Natural killer cell (primary cell): ENCODE results near the gene CAMTA1. TPM values are rescaled to one million over a fixed set of nuclear protein-coding genes. Genes with fewer than 3 reads are reported as not detected.
A peak's percentile ranks its signal among the peaks of the same experiment; 100 is the strongest.

Source experiments
- ATAC-seq, 3 donors: fragments of 150-1000 bp in 2 of 3; fragments of 200-7000 bp in 1 of 3; cut with Tn5 transposase; 1 replicate in 1 of 3; 2 replicates in 2 of 3; pipeline ENCODE4 v1.10.0; 2021; ENCODE audit warnings: mild to moderate bottlenecking in 2 of 3, moderate library complexity in 2 of 3
- DNase-seq, 2 donors: peaks; one replicate each; pipeline versions ENCODE4 v3.0.0 to v3.0.0-alpha.2; 2013 to 2021; ENCODE audit warnings: mixed read lengths in 1 of 2
- H3K27ac ChIP-seq: one replicate; pipeline ENCODE4 v1.5.1; 2013; ENCODE audit warnings: mild to moderate bottlenecking, low read length
- H3K27me3 ChIP-seq: one replicate; pipeline ENCODE4 v1.6.1; 2013; ENCODE audit warnings: low read length; ENCODE audit not compliant: control insufficient read depth, insufficient read depth
- H3K36me3 ChIP-seq: one replicate; pipeline ENCODE4 v1.6.1; 2013; ENCODE audit warnings: low read length; ENCODE audit not compliant: control insufficient read depth, insufficient read depth
- H3K4me1 ChIP-seq: one replicate; pipeline ENCODE4 v1.6.1; 2013; ENCODE audit warnings: low read length; ENCODE audit not compliant: control insufficient read depth, insufficient read depth
- H3K4me3 ChIP-seq: one replicate; pipeline ENCODE4 v1.5.1; 2013; ENCODE audit warnings: low read length
- H3K9me3 ChIP-seq: one replicate; pipeline ENCODE4 v1.6.1; 2013; ENCODE audit warnings: low read length; ENCODE audit not compliant: control insufficient read depth, insufficient read depth
- H3K27ac Mint-ChIP-seq, 2 donors: one replicate each; pipeline ENCODE4 v1.8.0; 2022; ENCODE audit warnings: mild to moderate bottlenecking in 2 of 2, mixed read lengths in 2 of 2, moderate library complexity in 1 of 2
- H3K27me3 Mint-ChIP-seq, 2 donors: one replicate each; pipeline ENCODE4 v1.8.0; 2022; ENCODE audit warnings: low read depth in 2 of 2, mixed read lengths in 2 of 2
- H3K36me3 Mint-ChIP-seq: one replicate; pipeline ENCODE4 v1.8.0; 2022; ENCODE audit warnings: mixed read lengths
- H3K4me1 Mint-ChIP-seq, 2 donors: one replicate each; pipeline ENCODE4 v1.8.0; 2022; ENCODE audit warnings: mixed read lengths in 2 of 2
- H3K4me3 Mint-ChIP-seq: one replicate; pipeline ENCODE4 v1.8.0; 2022; ENCODE audit warnings: mild to moderate bottlenecking, moderate library complexity, mixed read lengths
- H3K9me3 Mint-ChIP-seq, 2 donors: one replicate each; pipeline ENCODE4 v1.8.0; 2022; ENCODE audit warnings: mixed read lengths in 2 of 2
- CTCF ChIP-seq: fragments of 200-600 bp; IDR thresholded peaks from one replicate; pipeline ENCODE4 v1.8.0; 2022; ENCODE audit warnings: antibody characterized with exemption
- WGBS: methylation state at CpG from one replicate; pipeline ENCODE4 v1.1.7; 2013; ENCODE audit warnings: missing lambda C conversion rate; ENCODE audit not compliant: insufficient coverage; 5-methylcytosine and 5-hydroxymethylcytosine counted together
- intact Hi-C: fragments of 100-400 bp; cut with micrococcal nuclease; formaldehyde crosslinking; loops from one replicate; pipeline ENCODE4 v1.14.2; 2022
- total RNA-seq, 4 donors: library from RNA; stranded (reverse); fragments of 120-200 nt in 1 of 4; gene quantifications; one replicate each; pipeline versions ENCODE4 v1.2.3 to v1.2.4, GENCODE V29; 2013 to 2022

CAMTA1 gene
- total RNA-seq, 3 donors from 2014 or later (not counting 1 experiment from before 2014, with no cell fraction given): 40.6 to 53.3 (median 44.9) TPM

GRCh38 chr1:7614576-7615074, 829.4 kb downstream of the CAMTA1 start:
- ATAC-seq (no peak), DNase-seq (no peak)
- Mint-ChIP-seq H3K27me3 (peaks cover 0 to 8% of the 10 kb centered on the region in 2 donors), H3K9me3 (no peaks in the 10 kb centered on the region), H3K4me3 (no peak overlapping the region), H3K4me1 (no peaks in the 10 kb centered on the region), H3K36me3 (no peaks in the 10 kb centered on the region), H3K27ac (no peak overlapping the region)
- H3K9me3 ChIP-seq: no peaks in the 10 kb centered on the region
- H3K4me3 ChIP-seq: no peak overlapping the region
- intact Hi-C loops: no loop called here
- WGBS: 80% methylated on average over 9 of the region's 9 CpGs
- H3K27me3 ChIP-seq: no peaks in the 10 kb centered on the region
- H3K27ac ChIP-seq: no peak overlapping the region
- no peaks in the 10 kb centered on the region for H3K36me3 ChIP-seq
- H3K4me1 ChIP-seq: no peaks in the 10 kb centered on the region
- TF ChIP-seq CTCF: no peak

DNA sequence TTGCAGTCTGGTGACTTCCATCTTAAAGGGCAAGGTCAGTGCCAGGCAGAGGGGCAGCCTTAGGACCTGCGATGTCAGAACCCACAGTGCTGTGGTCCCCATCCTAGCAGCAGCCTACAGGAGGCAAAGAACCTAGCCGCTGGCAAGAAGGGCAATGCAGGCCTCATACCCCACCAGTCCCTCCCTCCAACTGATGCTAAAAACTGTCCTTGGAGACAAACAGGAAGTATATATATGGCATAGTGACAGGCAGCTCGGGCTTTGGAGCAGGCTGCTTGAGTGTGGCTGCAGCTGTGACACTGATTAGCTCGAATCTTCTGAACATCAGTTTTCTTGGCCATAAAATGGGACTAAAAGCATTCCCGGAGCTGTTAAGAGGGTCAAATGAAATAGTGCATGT, 829.9 kb downstream of the CAMTA1 start:
- no peaks in the 10 kb centered on the region for H3K9me3 Mint-ChIP-seq
- no peak overlapping the region for H3K4me3 Mint-ChIP-seq
- ATAC-seq: no peak
- H3K27ac Mint-ChIP-seq: no peak overlapping the region
- 73% methylated on average over 5 of the region's 5 CpGs for WGBS
- Histone ChIP-seq H3K27ac (no peak overlapping the region), H3K4me1 (no peaks in the 10 kb centered on the region), H3K36me3 (no peaks in the 10 kb centered on the region), H3K27me3 (no peaks in the 10 kb centered on the region), H3K4me3 (no peak overlapping the region), H3K9me3 (no peaks in the 10 kb centered on the region)
- intact Hi-C loops: no loop called here
- no peaks in the 10 kb centered on the region for H3K4me1 Mint-ChIP-seq
- H3K27me3 Mint-ChIP-seq: peaks cover 2 to 8% of the 10 kb centered on the region in 2 donors
- DNase-seq: no peak
- H3K36me3 Mint-ChIP-seq: no peaks in the 10 kb centered on the region
- no peak for TF ChIP-seq CTCF

DNA sequence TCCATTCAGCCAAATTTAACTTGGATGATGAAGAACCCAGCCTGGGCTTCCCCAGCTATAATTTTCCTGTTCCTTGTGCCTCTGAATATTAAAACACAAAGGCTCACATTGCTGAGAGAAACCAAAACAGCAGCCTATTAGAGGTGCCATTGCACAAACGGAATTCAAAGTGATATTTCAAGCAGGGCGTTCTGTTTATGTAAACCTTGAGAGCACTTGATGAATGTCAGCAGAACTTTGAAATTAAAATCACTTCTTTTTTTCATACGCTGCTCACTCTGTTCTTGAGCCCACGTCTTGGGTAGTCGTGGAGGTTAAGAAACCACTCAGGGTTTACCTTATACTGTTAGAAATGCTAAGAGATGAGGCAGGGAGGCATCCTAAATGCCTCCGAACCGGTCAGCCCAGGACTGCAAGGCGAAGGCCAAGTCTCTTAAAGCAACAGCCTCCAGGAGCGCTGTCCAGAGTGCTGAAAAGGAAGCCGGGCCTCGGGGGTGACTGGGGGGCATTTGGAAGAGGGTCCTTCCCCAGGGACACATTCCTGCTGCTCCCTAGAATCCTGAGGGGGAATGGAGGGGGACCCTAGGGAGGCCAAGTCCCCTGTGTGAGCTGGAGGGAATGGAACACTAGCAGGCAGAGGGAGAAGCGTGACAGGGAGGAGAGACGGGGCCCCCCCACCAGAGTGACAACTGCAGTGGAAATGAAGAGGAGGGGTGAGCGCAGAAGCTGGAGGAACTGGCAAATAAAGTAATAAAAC, 831.0 kb downstream of the CAMTA1 start:
- Mint-ChIP-seq H3K27me3 (peaks cover 10 to 11% of the 10 kb centered on the region in 2 donors), H3K4me1 (no peaks in the 10 kb centered on the region), H3K27ac (no peak overlapping the region), H3K36me3 (no peaks in the 10 kb centered on the region), H3K4me3 (no peak overlapping the region), H3K9me3 (no peaks in the 10 kb centered on the region)
- no peak overlapping the region for H3K4me3 ChIP-seq
- DNase-seq: peak; percentile 23 to 40
- no peak overlapping the region for H3K27ac ChIP-seq
- peak in 1 of 3 donors; percentile 37 for ATAC-seq
- intact Hi-C loops: no loop called here
- H3K9me3 ChIP-seq: no peaks in the 10 kb centered on the region
- H3K27me3 ChIP-seq: no peaks in the 10 kb centered on the region
- no peaks in the 10 kb centered on the region for H3K36me3 ChIP-seq
- H3K4me1 ChIP-seq: no peaks in the 10 kb centered on the region
- 34% methylated on average over 13 of the region's 14 CpGs for WGBS
- TF ChIP-seq CTCF: no peak
